LNCaP clone FGC (cell line): ENCODE results near the gene ADCY6.
A peak's percentile ranks its signal among the peaks of the same experiment; 100 is the strongest.
"Not testable (repeated sequence)": the region's sequence is repeated elsewhere in the genome, so short reads cannot be mapped to it uniquely, and the experiment has no call there.

Source experiments
- DNase-seq: peaks from one replicate; pipeline ENCODE4 v3.0.0-alpha.2; 2011; ENCODE audit warnings: low read depth
- H3K4me3 ChIP-seq: 2 replicates; pipeline ENCODE4 v1.5.1; 2011; ENCODE audit warnings: mild to moderate bottlenecking, low read depth, low read length, control low read depth
- CTCF ChIP-seq: IDR thresholded peaks from 2 replicates; pipeline ENCODE4 v1.5.1; 2012; ENCODE audit warnings: mild to moderate bottlenecking; ENCODE audit not compliant: control insufficient read depth, insufficient read depth; ENCODE audit errors: extremely low read depth

Gene ADCY6

GRCh38 chr12:48728807-48729206 lies 60.1 kb downstream of the ADCY6 start:
- no peak overlapping the region for H3K4me3 ChIP-seq
- DNase-seq = no peak
- TF ChIP-seq CTCF = no peak

GRCh38 chr12:48720737-48721136 lies 68.2 kb downstream of the ADCY6 start:
- not testable (repeated sequence) for DNase-seq, H3K4me3 ChIP-seq

- H3K4me3 ChIP-seq, DNase-seq: not testable (repeated sequence)
Measured at GRCh38 chr12:48720171-48720570, 68.7 kb downstream of the ADCY6 start.

- not testable (repeated sequence) for DNase-seq
Measured at GRCh38 chr12:48719002-48719401, 69.9 kb downstream of the ADCY6 start.

GRCh38 chr12:48717252-48717695 lies 71.6 kb downstream of the ADCY6 start:
- peak overlapping the region; percentile 79 for H3K4me3 ChIP-seq
- TF ChIP-seq CTCF = no peak
- no peak for DNase-seq

More at GRCh38 chr12:48719002-48719401, 69.9 kb downstream of the ADCY6 start:
- not testable (repeated sequence) for H3K4me3 ChIP-seq

GRCh38 chr12:48716493-48717251 lies 72.2 kb downstream of the ADCY6 start, which contains the start of gene CCNT1:
Gene CCNT1, minus strand, starts transcription at chr12:48716707. Its CDS starts 32 bp downstream, at chr12:48716675.
- no peak for TF ChIP-seq CTCF
- DNase-seq = peak; percentile 100

More at GRCh38 chr12:48716493-48717251, 72.2 kb downstream of the ADCY6 start, which contains the start of gene CCNT1:
- peak within 1 kb of the TSS; percentile 79 for H3K4me3 ChIP-seq
